Thoracic aorta (tissue), 2 donors: ENCODE results near the gene CHN2. TPM values are rescaled to one million over a fixed set of nuclear protein-coding genes. Genes with fewer than 3 reads are reported as not detected.

Experiments used
- ATAC-seq: fragments of 150-250 bp; one replicate; pipeline ENCODE4 v1.8.0; 2017; ENCODE audit warnings: low read depth; ENCODE audit not compliant: insufficient number of reproducible peaks, low FRiP score
- DNase-seq: peaks from one replicate; pipeline ENCODE4 v3.0.0-alpha.2; 2020; ENCODE audit warnings: low spot score
- H3K27ac ChIP-seq, 2 donors: fragments of 200-600 bp; sonication (generic); 1 replicate in 1 of 2; 2 replicates in 1 of 2; pipeline ENCODE4 v1.5.1; 2016; ENCODE audit warnings: mild to moderate bottlenecking in 2 of 2, moderate library complexity in 2 of 2
- H3K27me3 ChIP-seq: fragments of 200-600 bp; sonication (generic); replicated peaks from 2 replicates; pipeline ENCODE4 v1.6.0; 2016; ENCODE audit warnings: mild to moderate bottlenecking; ENCODE audit not compliant: insufficient read depth
- H3K36me3 ChIP-seq: fragments of 200-600 bp; sonication (generic); one replicate; pipeline ENCODE4 v1.5.1; 2016
- H3K4me1 ChIP-seq, 2 donors: fragments of 200-600 bp; sonication (generic); 1 replicate in 1 of 2; 2 replicates in 1 of 2; pipeline versions ENCODE4 v1.5.1 to v1.6.0; 2016; ENCODE audit warnings: low read depth in 2 of 2, mild to moderate bottlenecking in 1 of 2; ENCODE audit not compliant: control insufficient read depth in 1 of 2
- H3K4me3 ChIP-seq: fragments of 200-600 bp; sonication (generic); 2 replicates; pipeline ENCODE4 v1.5.1; 2016; ENCODE audit warnings: mild to moderate bottlenecking
- H3K9me3 ChIP-seq: fragments of 200-600 bp; sonication (generic); 2 replicates; pipeline ENCODE4 v1.5.1; 2016
- CTCF ChIP-seq: fragments of 200-600 bp; sonication (generic); IDR thresholded peaks from one replicate; pipeline ENCODE4 v1.5.1; 2019; ENCODE audit warnings: antibody characterized with exemption
- total RNA-seq, 2 donors: library from RNA; depleted of rRNA; stranded (reverse); fragments of >200 nt; gene quantifications; one replicate each; pipeline versions ENCODE4 v1.1.0 to v1.2.3, GENCODE V29; 2016

The CHN2 gene
- total RNA-seq, 2 donors from 2014 or later = 22.6 to 44.7 TPM

GRCh38 chr7:29302666-29303395, 108.3 kb downstream of the CHN2 start:
- H3K4me3 ChIP-seq = no peak overlapping the region
- H3K4me1 ChIP-seq = no peaks in the 10 kb centered on the region
- TF ChIP-seq CTCF = no peak
- H3K27me3 ChIP-seq = no peaks in the 10 kb centered on the region
- H3K36me3 ChIP-seq = no peaks in the 10 kb centered on the region
- no peak for ATAC-seq
- H3K9me3 ChIP-seq = no peaks in the 10 kb centered on the region
- H3K27ac ChIP-seq = no peak overlapping the region
- no peak for DNase-seq

- Histone ChIP-seq H3K27me3 (no peaks in the 10 kb centered on the region), H3K4me1 (no peaks in the 10 kb centered on the region), H3K36me3 (no peaks in the 10 kb centered on the region), H3K4me3 (no peak overlapping the region), H3K9me3 (no peaks in the 10 kb centered on the region), H3K27ac (no peak overlapping the region)
- TF ChIP-seq CTCF = no peak
- ATAC-seq = no peak
- DNase-seq = no peak
Observed at GRCh38 chr7:29304756-29305155, 110.2 kb downstream of the CHN2 start.

- H3K36me3 ChIP-seq = no peaks in the 10 kb centered on the region
- no peaks in the 10 kb centered on the region for H3K9me3 ChIP-seq
- no peaks in the 10 kb centered on the region for H3K4me1 ChIP-seq
- no peak for DNase-seq
- no peaks in the 10 kb centered on the region for H3K27me3 ChIP-seq
- no peak for ATAC-seq
- H3K27ac ChIP-seq = no peak overlapping the region
- TF ChIP-seq CTCF = no peak
- no peak overlapping the region for H3K4me3 ChIP-seq
Observed at GRCh38 chr7:29306319-29306991, 111.9 kb downstream of the CHN2 start.

- no peak overlapping the region for H3K4me3 ChIP-seq
- H3K27ac ChIP-seq = no peak overlapping the region
- H3K27me3 ChIP-seq = no peaks in the 10 kb centered on the region
- no peaks in the 10 kb centered on the region for H3K36me3 ChIP-seq
- ATAC-seq (no peak), DNase-seq (no peak)
- no peaks in the 10 kb centered on the region for H3K9me3 ChIP-seq
- TF ChIP-seq CTCF = no peak
- H3K4me1 ChIP-seq = no peaks in the 10 kb centered on the region
Observed at GRCh38 chr7:29308424-29308823, 113.8 kb downstream of the CHN2 start.

- no peak for ATAC-seq
- no peak overlapping the region for H3K4me3 ChIP-seq
- no peak for TF ChIP-seq CTCF
- H3K36me3 ChIP-seq = no peaks in the 10 kb centered on the region
- DNase-seq = no peak
- H3K27me3 ChIP-seq = no peaks in the 10 kb centered on the region
- H3K9me3 ChIP-seq = no peaks in the 10 kb centered on the region
- no peaks in the 10 kb centered on the region for H3K4me1 ChIP-seq
- H3K27ac ChIP-seq = no peak overlapping the region
Observed at GRCh38 chr7:29309041-29309854, 114.7 kb downstream of the CHN2 start.
